Esophagus squamous epithelium (tissue), 5 donors: Measurements from ENCODE around the gene DENND1B. TPM values are rescaled to one million over a fixed set of nuclear protein-coding genes. Genes with fewer than 3 reads are reported as not detected.

Experiments used
- DNase-seq: peaks from one replicate; lab custom pipeline; 2025; lab: John Stamatoyannopoulos, UW
- H3K27ac ChIP-seq, 4 donors: fragments of 200-600 bp; sonication (generic); one replicate each; pipeline ENCODE4 v1.5.1; 2016 to 2019; ENCODE audit warnings: mild to moderate bottlenecking in 1 of 4
- H3K27me3 ChIP-seq, 4 donors: fragments of 200-600 bp; sonication (generic); 1 replicate in 3 of 4; 2 replicates in 1 of 4; pipeline versions ENCODE4 v1.5.1 to v1.6.0; 2017 to 2021; ENCODE audit warnings: antibody characterized with exemption in 1 of 4
- H3K36me3 ChIP-seq, 3 donors: fragments of 200-600 bp; sonication (generic); one replicate each; pipeline ENCODE4 v1.5.1; 2016 to 2019
- H3K4me1 ChIP-seq, 3 donors: fragments of 200-600 bp; sonication (generic); one replicate each; pipeline ENCODE4 v1.5.1; 2017 to 2019
- H3K4me3 ChIP-seq, 4 donors: fragments of 200-600 bp; sonication (generic); 1 replicate in 3 of 4; 2 replicates in 1 of 4; pipeline ENCODE4 v1.5.1; 2016 to 2019; ENCODE audit warnings: mild to moderate bottlenecking in 2 of 4, moderate library complexity in 1 of 4
- H3K9me3 ChIP-seq, 3 donors: fragments of 200-600 bp; sonication (generic); one replicate each; pipeline ENCODE4 v1.5.1; 2016 to 2019
- CTCF ChIP-seq, 6 experiments: fragments of 450-650 bp in 4 of 6; fragments of 200-600 bp in 2 of 6; sonication (generic) in 2 of 6; IDR thresholded peaks; one replicate each; pipeline ENCODE4 v1.5.1; 2016 to 2019; ENCODE audit warnings: antibody characterized with exemption in 6 of 6, mild to moderate bottlenecking in 4 of 6, moderate library complexity in 4 of 6
- POLR2A ChIP-seq, 4 donors: fragments of 450-650 bp; IDR thresholded peaks; one replicate each; pipeline ENCODE4 v1.6.1; 2017; ENCODE audit warnings: antibody characterized with exemption in 4 of 4, mild to moderate bottlenecking in 4 of 4, moderate library complexity in 3 of 4
- WGBS, 2 donors: methylation state at CpG; one replicate each; pipeline ENCODE4 v1.1.5; 2018; 5-methylcytosine and 5-hydroxymethylcytosine counted together
- intact Hi-C: fragments of 100-400 bp; cut with DNase I; formaldehyde crosslinking; loops from one replicate; pipeline ENCODE4 v1.15.0; 2022
- total RNA-seq, 4 donors: library from RNA; depleted of rRNA; stranded (reverse); fragments of >200 nt; gene quantifications; one replicate each; pipeline ENCODE4 v1.1.0, GENCODE V29; 2016
- donor health status: DM: yes; HTN: yes; CAD: no.

The DENND1B gene
- total RNA-seq, 4 donors from 2014 or later, result 13.6 to 25.5 (median 18.2) TPM

- Histone ChIP-seq H3K36me3 (no peaks in the 10 kb centered on the region), H3K4me1 (peaks cover 0 to 6% (median 0%) of the 10 kb centered on the region in 3 donors), H3K4me3 (no peak overlapping the region), H3K9me3 (no peaks in the 10 kb centered on the region), H3K27me3 (no peaks in the 10 kb centered on the region), H3K27ac (no peak overlapping the region)
- intact Hi-C loops, result no loop called here
- WGBS, 2 donors, result 91 to 94% methylated on average over 3 of the region's 3 CpGs
- no peak for TF ChIP-seq CTCF (IDR thresholded peaks at IDR 0.05)
- no peak for TF ChIP-seq POLR2A (IDR thresholded peaks at IDR 0.05)
- DNase-seq, result no peak
Measured at GRCh38 chr1:197674286-197674685, 101.0 kb downstream of the DENND1B start.

- Histone ChIP-seq H3K4me3 (no peak overlapping the region), H3K27me3 (no peaks in the 10 kb centered on the region), H3K9me3 (no peaks in the 10 kb centered on the region), H3K27ac (no peak overlapping the region), H3K36me3 (no peaks in the 10 kb centered on the region), H3K4me1 (peaks cover 0 to 6% (median 0%) of the 10 kb centered on the region in 3 donors)
- TF ChIP-seq CTCF (IDR thresholded peaks at IDR 0.05), result no peak
- TF ChIP-seq POLR2A (IDR thresholded peaks at IDR 0.05), result no peak
- intact Hi-C loops, result no loop called here
- no peak for DNase-seq
- WGBS, 2 donors, result 77 to 87% methylated on average over 2 of the region's 2 CpGs
Measured at GRCh38 chr1:197673292-197673691, 102.0 kb downstream of the DENND1B start.

- no peak overlapping the region for H3K4me3 ChIP-seq
- no peak for TF ChIP-seq POLR2A (IDR thresholded peaks at IDR 0.05)
- no peak for TF ChIP-seq CTCF (IDR thresholded peaks at IDR 0.05)
- no peaks in the 10 kb centered on the region for H3K27me3 ChIP-seq
- peaks cover 0 to 6% (median 0%) of the 10 kb centered on the region in 3 donors for H3K4me1 ChIP-seq
- no peaks in the 10 kb centered on the region for H3K9me3 ChIP-seq
- DNase-seq, result no peak
- H3K27ac ChIP-seq, result no peak overlapping the region
- intact Hi-C loops, result no loop called here
- WGBS, 2 donors, result 96 to 100% methylated on average over 1 of the region's 1 CpG
- H3K36me3 ChIP-seq, result no peaks in the 10 kb centered on the region
Measured at GRCh38 chr1:197672347-197672746, 102.9 kb downstream of the DENND1B start.

GRCh38 chr1:197671920-197672319 lies 103.4 kb downstream of the DENND1B start:
- WGBS, 2 donors, result 79 to 89% methylated on average over 1 of the region's 1 CpG
- Histone ChIP-seq H3K4me3 (no peak overlapping the region), H3K36me3 (no peaks in the 10 kb centered on the region), H3K27ac (no peak overlapping the region), H3K4me1 (peaks cover 0 to 6% (median 0%) of the 10 kb centered on the region in 3 donors), H3K9me3 (no peaks in the 10 kb centered on the region), H3K27me3 (no peaks in the 10 kb centered on the region)
- no peak for DNase-seq
- intact Hi-C loops, result no loop called here
- TF ChIP-seq CTCF (IDR thresholded peaks at IDR 0.05) (no peak), POLR2A (IDR thresholded peaks at IDR 0.05) (no peak)

GRCh38 chr1:197671140-197671539 lies 104.1 kb downstream of the DENND1B start:
- TF ChIP-seq CTCF (IDR thresholded peaks at IDR 0.05), result no peak
- Histone ChIP-seq H3K4me3 (no peak overlapping the region), H3K27me3 (no peaks in the 10 kb centered on the region), H3K27ac (no peak overlapping the region), H3K9me3 (no peaks in the 10 kb centered on the region), H3K4me1 (peaks cover 0 to 6% (median 0%) of the 10 kb centered on the region in 3 donors), H3K36me3 (no peaks in the 10 kb centered on the region)
- intact Hi-C loops, result no loop called here
- DNase-seq, result no peak
- 87 to 89% methylated on average over 1 of the region's 1 CpG for WGBS, 2 donors
